ENCODE measurements around the gene RHO.

GRCh38 chr3:129485721-129486663 lies 42.4 kb upstream of the RHO start:
- TF ChIP-seq, protein P1, sequence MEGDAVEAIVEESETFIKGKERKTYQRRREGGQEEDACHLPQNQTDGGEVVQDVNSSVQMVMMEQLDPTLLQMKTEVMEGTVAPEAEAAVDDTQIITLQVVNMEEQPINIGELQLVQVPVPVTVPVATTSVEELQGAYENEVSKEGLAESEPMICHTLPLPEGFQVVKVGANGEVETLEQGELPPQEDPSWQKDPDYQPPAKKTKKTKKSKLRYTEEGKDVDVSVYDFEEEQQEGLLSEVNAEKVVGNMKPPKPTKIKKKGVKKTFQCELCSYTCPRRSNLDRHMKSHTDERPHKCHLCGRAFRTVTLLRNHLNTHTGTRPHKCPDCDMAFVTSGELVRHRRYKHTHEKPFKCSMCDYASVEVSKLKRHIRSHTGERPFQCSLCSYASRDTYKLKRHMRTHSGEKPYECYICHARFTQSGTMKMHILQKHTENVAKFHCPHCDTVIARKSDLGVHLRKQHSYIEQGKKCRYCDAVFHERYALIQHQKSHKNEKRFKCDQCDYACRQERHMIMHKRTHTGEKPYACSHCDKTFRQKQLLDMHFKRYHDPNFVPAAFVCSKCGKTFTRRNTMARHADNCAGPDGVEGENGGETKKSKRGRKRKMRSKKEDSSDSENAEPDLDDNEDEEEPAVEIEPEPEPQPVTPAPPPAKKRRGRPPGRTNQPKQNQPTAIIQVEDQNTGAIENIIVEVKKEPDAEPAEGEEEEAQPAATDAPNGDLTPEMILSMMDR (optimal IDR thresholded peaks at IDR 0.05 in 1 of 3, IDR thresholded peaks at IDR 0.05 in 1 of 3, conservative IDR thresholded peaks at IDR 0.05 in 1 of 3; ENCODE audit: extremely low read depth in 1 of 3, insufficient read depth in 2 of 3, low read length in 3 of 3) = no peak
- TF ChIP-seq EZH2 (IDR thresholded peaks at IDR 0.05; ENCODE audit: low read length) = no peak
